ENCODE measurements around the gene METTL25B. TPM values are rescaled to one million over a fixed set of nuclear protein-coding genes. Genes with fewer than 3 reads are reported as not detected.

The METTL25B gene
- total RNA-seq, 1 donor from 2014 or later, result 13.1 TPM

GRCh38 chr1:156768610-156769295 is 40.5 kb downstream of the METTL25B start:
- no peak for DNase-seq

GRCh38 chr1:156772222-156772621 is 44.0 kb downstream of the METTL25B start:
- DNase-seq, result no peak

GRCh38 chr1:156772728-156773497 is 44.6 kb downstream of the METTL25B start:
- no peak for DNase-seq

- no peak for DNase-seq
Measured at GRCh38 chr1:156773607-156774006, 45.3 kb downstream of the METTL25B start.

GRCh38 chr1:156775799-156776198 is 47.5 kb downstream of the METTL25B start:
- DNase-seq, result no peak

GRCh38 chr1:156776942-156777341 is 48.7 kb downstream of the METTL25B start:
- no peak for DNase-seq

- DNase-seq, result no peak
Measured at GRCh38 chr1:156777573-156777972, 49.3 kb downstream of the METTL25B start.

GRCh38 chr1:156781585-156782186 is 53.4 kb downstream of the METTL25B start:
- DNase-seq, result no peak

GRCh38 chr1:156785458-156785857 is 57.2 kb downstream of the METTL25B start:
- no peak for DNase-seq

Other genes with a start within 250 kb of the METTL25B start
- gene MEF2D, start 227.7 kb upstream of the METTL25B start, total RNA-seq, result 11.2 TPM
- gene IQGAP3, start 155.9 kb upstream of the METTL25B start, total RNA-seq, result 8.6 TPM
- gene TTC24, start 148.7 kb upstream of the METTL25B start, total RNA-seq, result not detected
- gene NAXE, start 136.7 kb upstream of the METTL25B start, total RNA-seq, result 26.1 TPM
- gene GPATCH4, start 127.0 kb upstream of the METTL25B start, total RNA-seq, result 8.7 TPM
- 0.20 TPM for gene HAPLN2, start 109.1 kb upstream of the METTL25B start, total RNA-seq
- gene BCAN, start 86.4 kb upstream of the METTL25B start, total RNA-seq, result 2.1 TPM
- 54.7 TPM for gene NES, start 51.1 kb upstream of the METTL25B start, total RNA-seq
- 72.5 TPM for gene CRABP2, start 22.9 kb upstream of the METTL25B start, total RNA-seq
- 6.6 TPM for gene ISG20L2, start 297 bp downstream of the METTL25B start, total RNA-seq
- 35.5 TPM for gene MRPL24, start 12.6 kb downstream of the METTL25B start, total RNA-seq
- 89.2 TPM for gene HDGF, start 23.2 kb downstream of the METTL25B start, total RNA-seq
- 25.8 TPM for gene PRCC, start 39.1 kb downstream of the METTL25B start, total RNA-seq
- gene SH2D2A, start 88.4 kb downstream of the METTL25B start, total RNA-seq, result 0.89 TPM
- gene INSRR, start 130.6 kb downstream of the METTL25B start, total RNA-seq, result under 0.01 TPM
- gene NTRK1, start 132.4 kb downstream of the METTL25B start, total RNA-seq, result 0.20 TPM
- gene PEAR1, start 165.2 kb downstream of the METTL25B start, total RNA-seq, result 5.5 TPM
- 0.20 TPM for gene LRRC71, start 192.2 kb downstream of the METTL25B start, total RNA-seq